OCI-LY1 (cell line): ENCODE measurements around the gene GMPR.

Experiments used
- CTCF ChIP-seq: fragments of 200-600 bp; sonication (generic), shearing (Covaris generic); IDR thresholded peaks from 2 replicates; pipeline ENCODE4 v1.5.1; 2017; ENCODE audit warnings: mild to moderate bottlenecking, antibody characterized with exemption, low read length, moderate library complexity, mixed read lengths
- EZH2 ChIP-seq: fragments of 200-600 bp; sonication (generic), shearing (Covaris generic); IDR thresholded peaks from 2 replicates; pipeline ENCODE4 v1.8.0; 2017; ENCODE audit warnings: borderline replicate concordance, mixed run types, mild to moderate bottlenecking, antibody characterized with exemption, low read length, moderate library complexity, mixed read lengths

- TF ChIP-seq CTCF (no peak), EZH2 (no peak)
Observed at GRCh38 chr6:16212276-16212675, 26.1 kb upstream of the GMPR start.
